K562 (cell line): Measurements from ENCODE around the gene IPPK. TPM values are rescaled to one million over a fixed set of nuclear protein-coding genes. Genes with fewer than 3 reads are reported as not detected.

Experiments used
- ATAC-seq: fragments of 200-7000 bp; cut with Tn5 transposase; 3 replicates; pipeline ENCODE4 v1.9.1; 2020; ENCODE audit warnings: moderate library complexity
- BruUV-seq: library from RNA; stranded (reverse); fragments of 400-500 nt; replicated peaks from 2 replicates; lab custom pipeline; 2021; lab: Mats Ljungman, UMichigan
- CTCF ChIA-PET: fragments of 300-600 bp; formaldehyde crosslinking; extraction: SDS; loops from one replicate; lab custom pipeline; 2021; ENCODE audit warnings: low intra/inter-chr PET ratio; lab: Yijun Ruan, JAX
- POLR2A ChIA-PET: fragments of 300-600, 350-650 bp; sonication (Branson Sonifier 250); formaldehyde crosslinking; extraction: SDS; loops from one replicate; lab custom pipeline; 2021; ENCODE audit warnings: antibody characterized with exemption, inconsistent platforms; lab: Yijun Ruan, JAX
- DNase-seq, 4 experiments: peaks; one replicate each; pipeline versions ENCODE4 v3.0.0 to v3.0.0-alpha.2; 2011 to 2018; ENCODE audit warnings: low spot score in 3 of 4, mixed read lengths in 3 of 4; ENCODE audit errors: extremely low read depth in 1 of 4
- FAIRE-seq: peaks from 2 replicates; lab custom pipeline; 2011; peaks lifted over from hg19 to GRCh38; lab: Jason Lieb, UNC
- H2AFZ ChIP-seq: 2 replicates; pipeline ENCODE4 v1.6.0; 2011; ENCODE audit warnings: low read depth, low read length, control low read depth, inconsistent platforms
- H3K27ac ChIP-seq: fragments of 200-600 bp; 3 replicates; pipeline ENCODE4 v1.8.0; 2011; ENCODE audit warnings: low read depth, mild to moderate bottlenecking, control low read depth, inconsistent platforms, low read length, moderate library complexity, mixed read lengths; ENCODE audit errors: extremely low read depth
- H3K27me3 ChIP-seq, 2 experiments: fragments of 300-600 bp in 1 of 2; 2 replicates in 1 of 2; 3 replicates in 1 of 2; pipeline versions ENCODE4 v1.6.0 to v1.8.0; 2011; ENCODE audit warnings: inconsistent platforms in 2 of 2, low read length in 2 of 2, mild to moderate bottlenecking in 1 of 2, mixed read lengths in 1 of 2, moderate library complexity in 1 of 2; ENCODE audit not compliant: control insufficient read depth in 2 of 2, insufficient read depth in 2 of 2
- H3K36me3 ChIP-seq: fragments of 300-600 bp; 3 replicates; pipeline ENCODE4 v1.8.0; 2011; ENCODE audit warnings: mild to moderate bottlenecking, low read length, inconsistent platforms; ENCODE audit not compliant: control insufficient read depth, insufficient read depth
- H3K4me1 ChIP-seq, 2 experiments: fragments of 200-600 bp in 1 of 2; replicated peaks in 1 of 2; 2 replicates in 1 of 2; 3 replicates in 1 of 2; pipeline versions ENCODE4 v1.5.1 to v1.8.0; 2011; ENCODE audit warnings: inconsistent platforms in 2 of 2, low read length in 2 of 2, mild to moderate bottlenecking in 1 of 2, mixed read lengths in 1 of 2, moderate library complexity in 1 of 2; ENCODE audit not compliant: control insufficient read depth in 2 of 2, insufficient read depth in 2 of 2
- H3K4me2 ChIP-seq: 2 replicates; pipeline ENCODE4 v1.6.1; 2011; ENCODE audit warnings: low read length, control low read depth, inconsistent platforms, mixed read lengths; ENCODE audit not compliant: insufficient read depth
- H3K4me3 ChIP-seq: fragments of 200-600 bp; sonication (generic), shearing (Covaris generic); 2 replicates; pipeline ENCODE4 v1.5.1; 2016; ENCODE audit warnings: control low read depth, inconsistent platforms
- H3K79me2 ChIP-seq: fragments of 200-600 bp; 3 replicates; pipeline ENCODE4 v1.8.0; 2011; ENCODE audit warnings: low read length, inconsistent platforms; ENCODE audit not compliant: control insufficient read depth, insufficient read depth
- H3K9ac ChIP-seq, 2 experiments: 2 replicates each; pipeline versions ENCODE4 v1.6.0 to v1.6.1; 2011; ENCODE audit warnings: low read depth in 2 of 2, low read length in 2 of 2, control low read depth in 1 of 2, inconsistent platforms in 1 of 2, mild to moderate bottlenecking in 1 of 2, mixed read lengths in 1 of 2; ENCODE audit not compliant: insufficient read depth in 1 of 2
- H3K9me1 ChIP-seq: one replicate; pipeline ENCODE4 v1.6.0; 2011; ENCODE audit warnings: inconsistent platforms, mild to moderate bottlenecking, low read length, moderate library complexity; ENCODE audit not compliant: control insufficient read depth, insufficient read depth
- H3K9me3 ChIP-seq: replicated peaks from 2 replicates; pipeline ENCODE4 v1.5.1; 2011; ENCODE audit warnings: low read depth, low read length, inconsistent platforms; ENCODE audit not compliant: control insufficient read depth, insufficient read depth
- H4K20me1 ChIP-seq: replicated peaks from 2 replicates; pipeline ENCODE4 v1.6.1; 2011; ENCODE audit warnings: low read length, inconsistent platforms, mixed read lengths; ENCODE audit not compliant: control insufficient read depth, insufficient read depth
- CEBPB ChIP-seq: fragments of 450-650 bp; IDR thresholded peaks from 2 replicates; pipeline ENCODE4 v1.6.1; 2016; ENCODE audit warnings: missing genetic modification characterization, missing compliant biosample characterization
- ELF4 ChIP-seq: fragments of 450-650 bp; formaldehyde crosslinking; IDR thresholded peaks from 2 replicates; pipeline ENCODE4 v1.4.0; 2022; ENCODE audit warnings: missing genetic modification characterization
- SP1 ChIP-seq: sonication (generic); formaldehyde crosslinking; IDR thresholded peaks from 2 replicates; pipeline ENCODE4 v1.8.1; 2022; ENCODE audit warnings: mild to moderate bottlenecking, missing genetic modification reagents
- ZBTB7A ChIP-seq: IDR thresholded peaks from 2 replicates; pipeline ENCODE4 v1.6.1; 2011; ENCODE audit warnings: low read depth, mild to moderate bottlenecking, low read length, moderate library complexity, borderline replicate concordance; ENCODE audit not compliant: control insufficient read depth
- WGBS: fragments of 100-300 bp; shearing (Covaris generic); methylation state at CpG from one replicate; pipeline ENCODE4 v1.1.6; 2016; ENCODE audit warnings: low coverage, mixed read lengths; ENCODE audit not compliant: insufficient coverage; ENCODE audit errors: missing lambda C conversion rate; 5-methylcytosine and 5-hydroxymethylcytosine counted together
- in situ Hi-C: fragments of 300-500 bp; cut with MboI; formaldehyde crosslinking; loops from 4 replicates; pipeline ENCODE4 v1.15.0; 2018; ENCODE audit warnings: inconsistent platforms, mixed read lengths
- intact Hi-C: fragments of 100-400 bp; cut with micrococcal nuclease; formaldehyde crosslinking; loops from 2 replicates; pipeline ENCODE4 v1.14.2; 2022
- polyA plus RNA-seq, 8 experiments: library from polyadenylated mRNA; depleted of rRNA in 4 of 8; stranded (reverse) in 5 of 8; unstranded in 3 of 8; fragments of >200 nt; fragmentation: Nextera tagmentation in 2 of 8; fragmentation: Illumina TruSeq in 1 of 8; extraction: Ambion mirVana in 2 of 8; extraction: Trizol in 1 of 8; gene quantifications; 2 replicates each; pipeline versions ENCODE4 v1.2.1 to v1.2.3, GENCODE V29; 2011 to 2014; ENCODE audit warnings: inconsistent platforms in 1 of 8, missing spikeins in 1 of 8
- total RNA-seq, 7 experiments: library from RNA; depleted of rRNA in 6 of 7; stranded (reverse); fragments of >200 nt in 6 of 7; fragmentation: Illumina TruSeq in 2 of 7; extraction: Trizol in 2 of 7; gene quantifications; 2 replicates each; pipeline versions ENCODE4 v1.2.1 to v1.2.3, GENCODE V29; 2011 to 2021; ENCODE audit warnings: low replicate concordance in 1 of 7
- TF ChIP-seq, protein P1 (sequence below): fragments of 450-650 bp; IDR thresholded peaks from one replicate; pipeline ENCODE4 v1.6.1; 2018; ENCODE audit warnings: mild to moderate bottlenecking, moderate library complexity; ENCODE audit not compliant: partially characterized antibody
- TF ChIP-seq, protein P2 (sequence below): fragments of 450-650 bp; IDR thresholded peaks from 2 replicates; pipeline ENCODE4 v1.6.1; 2016; ENCODE audit warnings: mild to moderate bottlenecking, moderate library complexity

Gene IPPK
- total and polyA plus RNA-seq, 9 of the 15 experiments (the other 6 are each of a cell fraction or from before 2014, with no cell fraction given): 3.1 to 22.2 (median 11.2) TPM

DNA sequence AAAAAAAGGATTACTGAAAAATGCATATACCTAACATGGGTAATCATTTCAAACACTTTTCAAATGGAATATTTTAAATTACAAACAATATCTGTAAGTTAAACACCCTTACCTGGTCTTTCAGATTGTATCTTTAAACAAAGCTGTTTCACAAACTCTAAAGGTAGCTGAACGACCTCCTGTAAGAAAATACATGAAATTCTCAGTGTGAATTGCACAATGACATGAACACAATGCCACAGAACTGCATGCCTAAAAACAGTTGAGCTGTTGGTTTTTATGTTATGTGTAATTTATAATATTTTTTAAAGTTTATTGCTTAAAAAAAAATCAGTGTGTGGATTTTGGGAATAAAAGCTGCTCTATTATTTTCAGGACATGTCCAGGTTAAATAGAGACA, 17.5 kb downstream of the IPPK start:
- no peak for ATAC-seq
- in situ Hi-C loops: no loop called here
- 43% methylated on average over 1 of the region's 1 CpG for WGBS
- no peak for DNase-seq
- no peak overlapping the region for H3K9ac ChIP-seq
- no peak overlapping the region for H3K4me3 ChIP-seq
- no peak for TF ChIP-seq SP1 (CRISPR knock-in tag)
- TF ChIP-seq, protein P1, sequence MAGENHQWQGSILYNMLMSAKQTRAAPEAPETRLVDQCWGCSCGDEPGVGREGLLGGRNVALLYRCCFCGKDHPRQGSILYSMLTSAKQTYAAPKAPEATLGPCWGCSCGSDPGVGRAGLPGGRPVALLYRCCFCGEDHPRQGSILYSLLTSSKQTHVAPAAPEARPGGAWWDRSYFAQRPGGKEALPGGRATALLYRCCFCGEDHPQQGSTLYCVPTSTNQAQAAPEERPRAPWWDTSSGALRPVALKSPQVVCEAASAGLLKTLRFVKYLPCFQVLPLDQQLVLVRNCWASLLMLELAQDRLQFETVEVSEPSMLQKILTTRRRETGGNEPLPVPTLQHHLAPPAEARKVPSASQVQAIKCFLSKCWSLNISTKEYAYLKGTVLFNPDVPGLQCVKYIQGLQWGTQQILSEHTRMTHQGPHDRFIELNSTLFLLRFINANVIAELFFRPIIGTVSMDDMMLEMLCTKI: no peak
- 0 out of 2 replicates have a peak, but pooled peaks have one; percentile 13 for TF ChIP-seq CEBPB (tag)
- no peak for TF ChIP-seq ELF4 (CRISPR knock-in tag)
- TF ChIP-seq, protein P2, sequence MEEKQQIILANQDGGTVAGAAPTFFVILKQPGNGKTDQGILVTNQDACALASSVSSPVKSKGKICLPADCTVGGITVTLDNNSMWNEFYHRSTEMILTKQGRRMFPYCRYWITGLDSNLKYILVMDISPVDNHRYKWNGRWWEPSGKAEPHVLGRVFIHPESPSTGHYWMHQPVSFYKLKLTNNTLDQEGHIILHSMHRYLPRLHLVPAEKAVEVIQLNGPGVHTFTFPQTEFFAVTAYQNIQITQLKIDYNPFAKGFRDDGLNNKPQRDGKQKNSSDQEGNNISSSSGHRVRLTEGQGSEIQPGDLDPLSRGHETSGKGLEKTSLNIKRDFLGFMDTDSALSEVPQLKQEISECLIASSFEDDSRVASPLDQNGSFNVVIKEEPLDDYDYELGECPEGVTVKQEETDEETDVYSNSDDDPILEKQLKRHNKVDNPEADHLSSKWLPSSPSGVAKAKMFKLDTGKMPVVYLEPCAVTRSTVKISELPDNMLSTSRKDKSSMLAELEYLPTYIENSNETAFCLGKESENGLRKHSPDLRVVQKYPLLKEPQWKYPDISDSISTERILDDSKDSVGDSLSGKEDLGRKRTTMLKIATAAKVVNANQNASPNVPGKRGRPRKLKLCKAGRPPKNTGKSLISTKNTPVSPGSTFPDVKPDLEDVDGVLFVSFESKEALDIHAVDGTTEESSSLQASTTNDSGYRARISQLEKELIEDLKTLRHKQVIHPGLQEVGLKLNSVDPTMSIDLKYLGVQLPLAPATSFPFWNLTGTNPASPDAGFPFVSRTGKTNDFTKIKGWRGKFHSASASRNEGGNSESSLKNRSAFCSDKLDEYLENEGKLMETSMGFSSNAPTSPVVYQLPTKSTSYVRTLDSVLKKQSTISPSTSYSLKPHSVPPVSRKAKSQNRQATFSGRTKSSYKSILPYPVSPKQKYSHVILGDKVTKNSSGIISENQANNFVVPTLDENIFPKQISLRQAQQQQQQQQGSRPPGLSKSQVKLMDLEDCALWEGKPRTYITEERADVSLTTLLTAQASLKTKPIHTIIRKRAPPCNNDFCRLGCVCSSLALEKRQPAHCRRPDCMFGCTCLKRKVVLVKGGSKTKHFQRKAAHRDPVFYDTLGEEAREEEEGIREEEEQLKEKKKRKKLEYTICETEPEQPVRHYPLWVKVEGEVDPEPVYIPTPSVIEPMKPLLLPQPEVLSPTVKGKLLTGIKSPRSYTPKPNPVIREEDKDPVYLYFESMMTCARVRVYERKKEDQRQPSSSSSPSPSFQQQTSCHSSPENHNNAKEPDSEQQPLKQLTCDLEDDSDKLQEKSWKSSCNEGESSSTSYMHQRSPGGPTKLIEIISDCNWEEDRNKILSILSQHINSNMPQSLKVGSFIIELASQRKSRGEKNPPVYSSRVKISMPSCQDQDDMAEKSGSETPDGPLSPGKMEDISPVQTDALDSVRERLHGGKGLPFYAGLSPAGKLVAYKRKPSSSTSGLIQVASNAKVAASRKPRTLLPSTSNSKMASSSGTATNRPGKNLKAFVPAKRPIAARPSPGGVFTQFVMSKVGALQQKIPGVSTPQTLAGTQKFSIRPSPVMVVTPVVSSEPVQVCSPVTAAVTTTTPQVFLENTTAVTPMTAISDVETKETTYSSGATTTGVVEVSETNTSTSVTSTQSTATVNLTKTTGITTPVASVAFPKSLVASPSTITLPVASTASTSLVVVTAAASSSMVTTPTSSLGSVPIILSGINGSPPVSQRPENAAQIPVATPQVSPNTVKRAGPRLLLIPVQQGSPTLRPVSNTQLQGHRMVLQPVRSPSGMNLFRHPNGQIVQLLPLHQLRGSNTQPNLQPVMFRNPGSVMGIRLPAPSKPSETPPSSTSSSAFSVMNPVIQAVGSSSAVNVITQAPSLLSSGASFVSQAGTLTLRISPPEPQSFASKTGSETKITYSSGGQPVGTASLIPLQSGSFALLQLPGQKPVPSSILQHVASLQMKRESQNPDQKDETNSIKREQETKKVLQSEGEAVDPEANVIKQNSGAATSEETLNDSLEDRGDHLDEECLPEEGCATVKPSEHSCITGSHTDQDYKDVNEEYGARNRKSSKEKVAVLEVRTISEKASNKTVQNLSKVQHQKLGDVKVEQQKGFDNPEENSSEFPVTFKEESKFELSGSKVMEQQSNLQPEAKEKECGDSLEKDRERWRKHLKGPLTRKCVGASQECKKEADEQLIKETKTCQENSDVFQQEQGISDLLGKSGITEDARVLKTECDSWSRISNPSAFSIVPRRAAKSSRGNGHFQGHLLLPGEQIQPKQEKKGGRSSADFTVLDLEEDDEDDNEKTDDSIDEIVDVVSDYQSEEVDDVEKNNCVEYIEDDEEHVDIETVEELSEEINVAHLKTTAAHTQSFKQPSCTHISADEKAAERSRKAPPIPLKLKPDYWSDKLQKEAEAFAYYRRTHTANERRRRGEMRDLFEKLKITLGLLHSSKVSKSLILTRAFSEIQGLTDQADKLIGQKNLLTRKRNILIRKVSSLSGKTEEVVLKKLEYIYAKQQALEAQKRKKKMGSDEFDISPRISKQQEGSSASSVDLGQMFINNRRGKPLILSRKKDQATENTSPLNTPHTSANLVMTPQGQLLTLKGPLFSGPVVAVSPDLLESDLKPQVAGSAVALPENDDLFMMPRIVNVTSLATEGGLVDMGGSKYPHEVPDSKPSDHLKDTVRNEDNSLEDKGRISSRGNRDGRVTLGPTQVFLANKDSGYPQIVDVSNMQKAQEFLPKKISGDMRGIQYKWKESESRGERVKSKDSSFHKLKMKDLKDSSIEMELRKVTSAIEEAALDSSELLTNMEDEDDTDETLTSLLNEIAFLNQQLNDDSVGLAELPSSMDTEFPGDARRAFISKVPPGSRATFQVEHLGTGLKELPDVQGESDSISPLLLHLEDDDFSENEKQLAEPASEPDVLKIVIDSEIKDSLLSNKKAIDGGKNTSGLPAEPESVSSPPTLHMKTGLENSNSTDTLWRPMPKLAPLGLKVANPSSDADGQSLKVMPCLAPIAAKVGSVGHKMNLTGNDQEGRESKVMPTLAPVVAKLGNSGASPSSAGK: no peak
- TF ChIP-seq ZBTB7A: no peak
- BruUV-seq: no TSS peak
- H3K79me2 ChIP-seq: peaks cover 8% of the 10 kb centered on the region; the same call in 1 of the 3 replicates
- no peak overlapping the region for H3K27ac ChIP-seq
- no peaks in the 10 kb centered on the region; the same call in 1 of the 2 replicates for H4K20me1 ChIP-seq
- no peaks in the 10 kb centered on the region for H3K27me3 ChIP-seq
- H3K9me1 ChIP-seq: no peaks in the 10 kb centered on the region
- FAIRE-seq: no peak
- intact Hi-C loops: no loop called here
- no peak overlapping the region for H3K4me2 ChIP-seq
- no peaks in the 10 kb centered on the region for H3K9me3 ChIP-seq
- ChIA-PET CTCF (no interaction called here), POLR2A (interaction anchor here (1.1 kb wide), 1 partner anchor 13 kb away, joined by 4 read pairs; no protein-coding TSS in a partner anchor)
- H3K4me1 ChIP-seq: peaks cover 0 to 7% of the 10 kb centered on the region in 2 experiments; a peak in 2 of 5 replicates
- H3K36me3 ChIP-seq: peaks cover 82% of the 10 kb centered on the region; the same call in 2 of the 3 replicates
- H2AFZ ChIP-seq: no peak overlapping the region
